Activated CD4-positive, alpha-beta T cell treated with anti-CD3 and anti-CD28 coated beads for 48 hours (primary cell): ENCODE results near the gene TRPV5.

Experiments
- DNase-seq: peaks from one replicate; pipeline ENCODE4 v3.0.0-alpha.2; 2020

Gene TRPV5

DNA sequence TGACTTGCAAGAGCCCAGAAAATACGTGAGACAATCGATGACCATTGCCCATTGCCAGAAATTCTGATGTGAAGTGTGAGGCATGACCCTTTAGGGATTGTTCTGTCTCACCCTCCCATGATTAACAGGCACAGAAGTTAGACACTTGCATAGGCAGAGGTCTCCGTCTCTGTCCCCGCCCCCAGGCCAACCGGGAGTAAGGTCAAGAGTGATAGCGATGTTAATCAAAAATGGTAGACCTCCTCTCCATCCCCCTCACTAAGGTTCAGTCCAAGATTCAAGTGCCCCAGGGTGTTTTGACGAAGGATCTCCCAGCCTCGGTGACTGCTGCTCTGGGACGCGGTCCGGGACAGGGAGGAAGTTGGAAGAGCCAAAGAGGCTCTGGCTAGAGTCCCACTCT is 25.3 kb downstream of the TRPV5 start:
- DNase-seq = no peak

DNA sequence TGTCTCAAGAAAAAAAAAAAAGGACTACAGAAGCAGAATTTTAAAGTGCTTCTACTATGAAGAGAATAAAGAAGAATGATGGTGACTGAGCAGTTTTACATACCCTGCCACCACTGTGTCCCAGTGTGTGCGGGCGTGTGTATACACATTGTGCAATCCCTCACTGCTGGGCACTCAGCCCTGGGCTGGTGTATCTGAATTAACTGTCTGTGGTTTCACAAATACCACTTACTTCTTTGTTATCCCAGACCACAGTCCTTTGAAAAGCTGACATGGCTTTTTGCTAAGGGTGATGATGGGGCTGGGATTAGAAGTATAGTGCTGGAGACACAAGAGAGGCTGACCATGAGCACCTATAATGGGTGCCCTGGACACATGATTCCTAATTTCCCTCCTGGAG is 26.9 kb downstream of the TRPV5 start:
- DNase-seq = no peak

DNA sequence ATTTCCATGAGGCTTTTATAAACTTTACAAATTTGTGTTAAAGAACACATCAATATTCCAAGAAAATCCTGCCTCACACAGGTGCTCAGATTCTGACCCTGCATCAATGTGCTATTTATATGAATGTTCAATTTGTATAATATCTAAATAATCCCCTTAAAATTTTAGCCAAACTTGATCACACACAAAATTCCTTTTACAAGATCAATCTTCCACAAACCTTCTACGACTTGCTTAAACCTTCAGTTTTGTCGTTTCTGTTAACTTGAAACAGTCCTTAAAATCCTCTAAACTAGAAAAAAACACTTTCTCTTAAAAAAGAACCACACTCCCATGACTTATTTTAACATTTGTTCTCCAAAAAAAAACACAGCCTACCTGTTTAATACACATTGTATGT is 27.8 kb downstream of the TRPV5 start:
- no peak for DNase-seq

DNA sequence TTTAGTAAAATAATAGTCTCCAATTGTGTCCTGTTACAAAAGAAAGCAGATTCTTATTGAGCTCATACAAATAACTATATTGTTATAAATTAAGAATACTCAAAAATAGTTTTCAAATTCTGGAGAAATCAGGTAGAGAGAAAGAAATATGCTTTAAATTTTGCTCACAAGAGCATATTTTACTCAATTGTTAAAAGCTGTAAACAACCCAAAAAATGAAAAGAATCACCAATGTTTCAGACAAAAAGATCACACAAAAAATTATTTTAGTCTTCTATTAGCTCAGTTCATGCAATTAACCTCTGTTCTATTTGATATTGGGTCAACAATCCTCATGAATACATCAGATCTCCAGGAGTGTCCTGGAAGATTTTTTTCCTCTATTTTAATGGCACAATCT is 29.4 kb downstream of the TRPV5 start:
- DNase-seq = no peak

DNA sequence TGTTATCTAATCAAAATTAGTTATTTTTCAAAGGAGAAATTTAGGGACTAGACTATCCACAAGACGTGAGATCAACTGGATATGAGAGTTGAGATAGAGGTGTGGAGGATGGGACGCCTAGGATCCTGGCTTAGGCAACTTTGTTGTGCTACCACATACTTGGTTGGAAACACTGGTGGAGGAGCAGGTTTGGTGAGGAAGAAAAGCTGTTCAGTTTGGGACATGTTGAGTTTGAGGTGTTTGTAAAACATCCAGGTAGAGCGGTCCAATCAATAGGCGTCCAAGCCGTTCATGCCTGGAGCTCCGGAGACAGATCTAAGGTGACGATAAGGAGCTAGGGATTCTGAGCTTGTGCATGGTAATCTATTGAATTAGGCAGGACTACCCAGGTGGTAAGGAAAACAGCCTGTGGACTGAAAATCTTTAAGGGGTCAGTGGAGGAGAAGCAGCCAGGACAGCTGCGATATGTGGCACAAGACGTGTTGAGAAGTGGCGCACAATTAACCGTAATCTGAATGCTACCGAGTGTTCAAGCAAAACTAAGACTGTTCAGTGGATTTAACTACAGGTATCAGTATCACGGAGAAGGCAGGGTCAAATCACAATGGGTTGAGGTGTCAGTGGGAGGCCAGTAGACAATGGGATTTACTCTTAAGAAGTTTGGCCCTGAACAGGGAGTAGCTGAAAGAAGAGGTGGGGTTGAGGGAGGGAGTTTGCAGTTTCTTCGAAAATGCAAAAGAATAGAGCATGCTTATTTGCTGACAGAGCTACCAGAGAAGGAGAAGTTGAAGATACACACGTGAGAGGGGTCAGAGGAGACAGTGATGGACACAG is 31.9 kb downstream of the TRPV5 start:
- no peak for DNase-seq

DNA sequence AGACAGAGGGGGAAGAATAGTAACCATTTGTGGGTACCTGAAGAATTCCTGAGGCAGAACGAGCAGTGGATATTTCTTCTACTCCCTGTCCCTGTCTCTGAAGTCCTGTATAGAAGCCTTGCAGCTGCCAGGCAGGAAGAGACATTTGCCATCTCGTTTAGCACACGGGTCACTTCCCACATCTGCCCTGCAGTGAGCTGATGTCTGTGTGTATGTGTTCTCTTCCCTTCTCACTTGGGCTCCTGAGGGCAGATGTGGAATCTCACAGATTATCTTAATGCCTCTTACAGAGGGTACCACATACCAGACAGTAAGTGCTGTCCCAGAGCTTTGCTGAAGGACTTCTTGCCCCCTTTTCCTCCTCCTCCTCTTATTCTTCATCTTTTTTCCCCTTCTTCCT is 33.9 kb downstream of the TRPV5 start:
- DNase-seq = no peak

DNA sequence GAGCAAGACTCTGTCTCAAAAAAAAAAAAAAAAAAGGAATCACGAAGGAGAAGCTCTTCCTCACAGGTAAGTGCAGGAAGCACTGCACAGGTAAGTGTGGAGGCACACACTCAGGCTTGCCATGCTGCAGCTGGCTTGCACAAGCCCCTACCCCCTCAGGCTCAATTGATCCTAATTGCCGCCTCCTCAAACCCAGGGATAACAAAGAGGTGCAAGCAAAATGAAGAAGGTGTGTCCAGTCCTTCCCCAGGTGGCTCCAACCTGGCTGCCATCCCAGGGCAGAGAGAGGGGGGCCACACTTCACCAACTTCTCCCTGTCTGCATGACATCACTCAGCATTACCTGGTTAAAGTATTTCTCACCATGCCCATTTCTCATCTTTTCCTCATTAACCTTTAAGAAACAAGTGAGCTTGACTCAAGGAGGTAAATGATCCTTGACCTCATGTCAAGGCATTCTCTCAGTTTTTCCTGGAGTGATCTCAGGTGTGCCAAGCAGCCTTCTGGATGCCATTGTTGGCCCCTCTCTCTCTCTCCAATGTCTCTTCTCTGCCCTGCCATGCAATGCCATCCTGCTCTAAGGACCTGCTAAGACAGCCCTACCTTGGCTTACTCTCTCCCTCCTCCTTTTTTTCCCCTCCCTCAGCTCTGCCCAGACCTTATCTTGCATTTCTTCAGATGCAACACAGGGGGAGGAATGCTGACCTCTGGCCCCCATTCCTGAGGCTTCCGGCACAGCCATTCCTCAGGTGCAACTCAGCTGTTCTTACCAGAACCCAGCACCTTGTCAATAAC is 35.0 kb downstream of the TRPV5 start:
- DNase-seq = no peak

DNA sequence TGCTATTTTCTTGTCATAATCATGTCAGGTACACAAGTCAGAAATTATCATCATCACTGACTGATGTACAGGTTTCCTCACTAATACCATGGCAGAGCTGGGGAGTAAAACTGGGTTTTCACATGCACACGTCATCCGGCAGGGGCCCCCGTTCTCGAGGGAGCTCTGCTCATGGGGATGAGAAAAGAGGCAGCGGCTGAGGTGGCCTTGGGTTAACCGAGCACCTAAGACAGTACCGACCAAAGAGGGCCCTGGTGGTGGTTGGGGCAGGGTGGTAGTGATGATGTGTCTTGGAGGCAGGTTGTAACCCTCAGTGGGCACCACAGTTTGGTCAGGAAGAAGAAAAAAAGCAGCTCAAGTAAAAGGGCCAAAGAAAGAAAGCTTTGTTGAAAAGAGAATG is 35.9 kb downstream of the TRPV5 start:
- DNase-seq = no peak

DNA sequence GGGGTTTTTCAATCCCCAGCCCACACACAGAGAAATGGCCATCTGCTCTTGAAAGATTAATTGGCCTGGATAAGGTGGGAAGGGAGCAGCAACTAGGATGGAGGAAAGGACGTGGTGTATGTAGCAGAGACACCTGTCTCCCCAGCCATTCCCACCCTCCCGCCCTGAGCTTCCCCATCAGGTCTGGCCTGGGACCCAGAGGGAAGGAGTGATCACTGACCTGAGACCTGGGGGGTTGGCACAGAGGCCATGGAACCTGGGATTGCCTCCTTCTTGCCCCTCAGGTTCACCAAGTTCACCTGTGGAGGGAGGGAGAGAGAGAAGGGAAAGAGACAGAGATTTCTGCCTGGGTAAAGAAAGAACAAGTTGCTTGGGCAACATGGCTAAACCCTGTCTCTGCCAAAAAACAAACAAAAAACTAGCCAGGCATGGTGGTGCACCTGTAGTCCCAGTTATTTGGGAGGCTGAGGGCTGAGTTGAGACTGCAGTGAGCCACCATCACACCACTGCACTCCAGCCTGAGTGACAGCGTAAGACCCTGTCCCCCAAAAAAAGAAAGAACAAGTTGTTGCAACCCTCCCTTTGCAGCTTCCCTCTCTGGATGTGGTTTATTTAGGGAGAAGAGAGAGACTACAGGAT is 36.7 kb downstream of the TRPV5 start:
- DNase-seq = no peak

DNA sequence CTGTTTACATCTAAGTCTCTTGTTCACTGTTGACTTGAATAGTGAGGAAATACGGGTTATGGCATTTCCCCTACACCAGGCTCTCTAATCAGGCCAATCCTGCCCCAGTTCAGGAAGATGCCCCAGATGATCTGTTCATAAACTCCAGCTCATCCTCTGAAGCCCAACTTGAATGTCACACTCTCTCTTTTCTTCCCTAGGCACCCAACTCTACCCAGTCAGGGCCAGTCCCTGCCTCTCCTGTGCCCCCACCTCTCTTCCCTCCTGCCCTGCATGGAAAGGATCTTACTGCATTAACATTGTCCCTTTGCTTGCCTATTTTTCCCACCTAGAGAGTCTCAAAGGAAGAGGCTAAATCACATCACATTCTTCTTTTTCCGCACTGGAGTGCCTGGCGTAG is 37.4 kb downstream of the TRPV5 start:
- DNase-seq = no peak

DNA sequence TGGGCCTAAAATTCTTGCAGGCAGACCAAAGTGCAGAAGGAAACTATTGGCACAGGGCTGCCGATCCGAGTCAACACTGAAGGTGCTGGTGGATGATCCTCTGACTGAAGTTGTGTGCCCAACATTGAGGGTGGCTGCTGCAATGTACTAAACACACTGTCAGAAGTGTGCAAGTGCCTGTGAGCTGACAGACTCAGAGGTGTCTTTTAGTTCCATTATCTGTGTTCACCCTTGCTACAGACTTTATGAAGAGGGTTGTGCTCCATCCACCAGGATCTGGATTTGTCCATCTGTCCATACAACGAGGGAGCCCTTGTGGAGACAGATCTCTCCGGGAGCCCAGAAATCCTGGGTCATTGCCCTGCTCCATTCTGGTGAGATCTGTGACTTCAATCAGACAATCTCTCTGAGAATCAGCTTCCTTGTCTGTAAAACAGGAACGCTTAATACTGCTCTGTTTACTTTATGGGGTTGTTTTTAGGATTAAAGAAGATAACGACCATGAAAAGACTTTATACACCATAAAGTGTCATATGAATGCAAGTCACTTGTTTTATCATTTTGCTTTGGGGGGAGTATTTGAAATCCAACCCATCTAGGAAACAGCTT is 38.5 kb downstream of the TRPV5 start:
- no peak for DNase-seq

DNA sequence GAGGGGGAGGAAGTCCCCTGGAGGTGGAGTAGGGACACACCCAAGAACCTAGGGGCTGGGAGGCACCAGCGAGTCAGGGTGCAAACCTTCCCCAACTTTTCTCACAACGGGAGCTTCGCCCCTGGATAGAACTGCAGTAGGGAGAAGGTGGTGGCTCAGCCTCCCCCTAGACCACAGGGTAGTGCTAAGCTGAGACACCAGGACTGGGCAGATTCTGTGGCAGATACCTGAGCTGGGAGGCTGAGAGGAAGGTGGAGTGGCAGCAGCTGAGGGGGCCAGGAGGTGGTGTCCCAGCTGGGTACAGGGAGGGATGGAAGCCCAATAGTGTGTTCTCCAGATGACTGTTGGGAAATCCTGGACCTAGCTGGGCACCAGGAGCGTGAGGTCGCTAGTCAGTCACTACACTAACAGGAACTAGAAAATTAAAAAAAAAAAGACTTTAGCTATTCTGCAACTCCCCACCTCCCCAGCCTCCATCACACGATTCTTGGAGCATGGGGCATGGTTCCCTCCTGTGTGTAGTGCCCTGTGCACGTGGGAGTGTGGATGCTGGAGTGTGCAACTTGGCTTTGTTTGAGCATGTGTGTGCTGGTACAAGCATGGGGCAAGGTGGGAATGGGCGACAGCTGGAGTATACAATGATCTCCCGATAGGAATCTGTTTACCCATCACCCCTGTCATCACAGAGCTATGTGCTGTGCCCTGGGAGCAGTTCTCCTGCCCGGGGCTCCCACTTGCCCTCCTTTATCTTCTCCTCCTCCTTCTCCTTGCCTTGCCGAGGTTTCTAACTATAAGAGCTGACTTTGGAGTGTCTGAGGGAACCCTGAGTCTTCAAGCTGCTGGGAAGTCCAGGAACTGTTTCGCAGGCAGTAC is 39.2 kb downstream of the TRPV5 start:
- DNase-seq = no peak

DNA sequence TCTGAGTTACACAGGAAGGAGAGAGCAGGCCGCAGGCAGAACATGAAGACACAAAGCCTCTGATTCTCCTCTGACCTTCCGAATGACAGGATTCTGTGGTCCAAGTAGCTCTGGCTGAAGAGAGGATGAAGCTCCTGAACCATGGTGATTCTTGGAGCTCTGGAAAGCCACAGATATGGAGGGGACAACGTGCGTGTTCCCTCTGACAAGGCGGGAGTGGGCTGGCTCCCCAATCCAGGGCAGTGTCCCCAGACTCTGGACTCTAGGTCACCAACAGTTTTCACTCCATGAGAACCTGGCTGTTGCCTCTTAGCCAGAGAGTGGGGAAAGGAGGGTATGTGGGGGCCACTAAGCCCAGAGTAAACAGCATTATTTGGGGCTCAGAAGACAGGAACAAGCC is 40.6 kb downstream of the TRPV5 start:
- no peak for DNase-seq

DNA sequence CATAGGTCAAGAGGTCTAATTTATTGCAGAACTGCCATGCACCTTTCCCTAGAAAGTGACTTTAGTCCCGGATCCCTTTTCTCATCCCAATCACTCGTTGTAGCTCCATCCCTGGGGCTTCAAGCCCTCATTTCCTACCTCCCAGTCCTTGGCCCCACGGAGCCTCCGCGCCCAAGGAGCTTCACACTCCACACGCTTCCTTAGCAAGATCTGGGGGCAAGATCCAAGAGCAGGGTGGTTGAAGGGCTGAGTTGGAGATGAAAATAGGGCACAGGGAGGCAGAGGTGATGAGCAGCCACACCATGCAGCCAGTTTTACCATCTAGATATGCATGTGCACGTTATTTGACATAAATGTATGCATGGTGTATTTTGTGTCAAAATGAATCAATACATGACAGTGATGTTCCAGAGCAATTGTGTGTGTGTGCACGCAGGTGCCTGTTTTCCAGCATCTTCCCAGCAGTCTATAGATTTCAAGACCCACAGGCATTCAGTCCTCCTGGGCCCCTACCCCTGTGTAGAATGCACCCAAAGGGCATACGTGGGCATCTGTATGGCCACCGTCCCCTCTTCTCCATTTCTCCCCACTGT is 42.0 kb downstream of the TRPV5 start:
- no peak for DNase-seq

DNA sequence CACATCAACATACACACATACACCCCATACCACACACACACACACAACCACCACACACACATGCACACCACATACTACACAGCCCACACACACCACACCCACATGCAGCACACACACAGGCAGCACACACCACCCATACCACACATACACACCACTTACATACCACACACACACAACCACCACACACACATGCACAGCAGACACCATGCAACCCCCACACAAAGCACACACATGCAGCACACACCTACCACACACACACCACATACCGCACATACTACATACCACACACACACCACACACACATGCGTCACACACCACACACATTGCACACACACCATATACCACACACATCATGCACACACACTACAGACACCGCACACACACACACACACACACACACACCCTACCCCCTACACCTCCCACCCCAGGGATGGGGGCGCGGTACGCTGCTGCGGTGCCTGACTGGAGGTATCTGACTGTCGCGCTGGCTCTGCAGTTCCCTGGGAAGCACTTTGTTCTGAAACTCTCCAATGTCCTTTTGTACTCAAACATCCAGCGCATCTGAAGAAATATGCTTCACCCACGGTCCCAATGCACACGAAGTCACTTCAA is 42.6 kb downstream of the TRPV5 start:
- DNase-seq = no peak

DNA sequence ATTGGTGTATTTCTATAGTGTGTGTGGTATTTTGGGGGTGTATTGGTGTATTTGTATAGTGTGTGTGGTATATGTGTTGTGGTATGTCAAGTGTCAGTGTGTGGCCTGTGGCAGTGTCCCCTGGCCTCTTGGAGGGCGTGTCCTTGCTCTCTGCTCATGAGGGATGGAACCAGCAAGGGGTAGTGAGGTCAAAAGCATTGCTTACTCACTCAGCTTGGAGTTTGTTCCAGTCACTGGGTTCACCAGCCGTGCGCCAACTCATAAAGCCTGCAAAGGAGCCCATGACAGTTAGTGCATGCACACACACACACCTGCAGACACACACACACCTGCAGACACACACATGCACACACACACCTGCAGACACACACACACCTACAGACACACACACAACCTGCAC is 43.7 kb downstream of the TRPV5 start:
- DNase-seq = no peak

DNA sequence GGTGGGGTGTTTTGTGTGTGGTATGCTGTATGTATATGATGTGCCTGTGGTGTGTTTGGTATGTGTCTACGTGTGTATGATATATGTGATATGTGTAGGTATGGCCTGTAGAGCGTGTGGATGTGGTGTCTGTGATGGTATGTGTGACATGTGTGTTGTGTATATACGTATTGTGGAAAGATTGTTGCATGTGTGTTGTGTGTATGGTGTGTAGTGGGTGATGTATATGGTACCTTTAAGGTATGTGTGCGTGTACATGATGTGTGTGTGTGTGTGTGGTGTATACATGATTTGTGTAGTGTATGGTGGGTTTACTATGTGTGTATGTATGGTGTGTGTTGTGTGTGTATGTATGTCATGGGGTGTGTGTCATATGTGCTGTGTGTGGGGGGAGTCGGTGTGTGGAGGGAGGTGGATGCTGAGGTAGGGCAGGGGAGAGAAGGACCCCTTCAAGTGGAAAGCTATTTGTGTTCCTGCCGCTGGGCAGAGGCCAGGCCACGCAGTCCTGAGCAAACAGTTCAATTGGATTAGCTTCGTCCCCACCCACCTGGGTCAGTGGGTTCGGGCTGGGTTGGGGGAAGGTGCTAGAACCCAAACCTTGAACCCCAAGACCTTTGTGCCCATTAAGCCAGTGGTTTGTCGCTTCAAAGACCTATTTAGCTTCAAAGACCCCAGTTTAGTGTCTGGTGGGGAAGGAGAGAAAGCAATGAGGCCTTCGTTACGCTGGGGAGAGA is 46.1 kb downstream of the TRPV5 start:
- no peak for DNase-seq

DNA sequence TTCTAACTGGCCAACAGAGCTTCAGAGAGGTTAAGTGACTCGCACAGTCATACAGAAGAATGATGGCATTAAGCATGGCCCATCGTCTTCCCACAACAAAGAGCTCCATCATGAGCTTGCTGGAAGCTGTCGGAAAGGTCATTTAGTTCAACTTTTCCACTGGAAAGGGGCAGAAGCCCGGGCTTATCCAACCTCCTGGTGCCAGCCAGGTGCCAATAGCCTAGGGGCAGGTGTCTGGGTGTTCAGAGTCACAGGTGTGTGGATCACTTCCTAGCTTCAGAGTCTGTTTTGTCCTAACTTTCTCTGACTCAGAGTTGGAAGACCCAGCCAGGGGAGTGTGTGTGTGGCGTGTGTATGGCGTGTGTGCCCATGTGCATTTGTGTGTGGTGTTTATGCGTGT is 46.7 kb downstream of the TRPV5 start:
- DNase-seq = no peak

DNA sequence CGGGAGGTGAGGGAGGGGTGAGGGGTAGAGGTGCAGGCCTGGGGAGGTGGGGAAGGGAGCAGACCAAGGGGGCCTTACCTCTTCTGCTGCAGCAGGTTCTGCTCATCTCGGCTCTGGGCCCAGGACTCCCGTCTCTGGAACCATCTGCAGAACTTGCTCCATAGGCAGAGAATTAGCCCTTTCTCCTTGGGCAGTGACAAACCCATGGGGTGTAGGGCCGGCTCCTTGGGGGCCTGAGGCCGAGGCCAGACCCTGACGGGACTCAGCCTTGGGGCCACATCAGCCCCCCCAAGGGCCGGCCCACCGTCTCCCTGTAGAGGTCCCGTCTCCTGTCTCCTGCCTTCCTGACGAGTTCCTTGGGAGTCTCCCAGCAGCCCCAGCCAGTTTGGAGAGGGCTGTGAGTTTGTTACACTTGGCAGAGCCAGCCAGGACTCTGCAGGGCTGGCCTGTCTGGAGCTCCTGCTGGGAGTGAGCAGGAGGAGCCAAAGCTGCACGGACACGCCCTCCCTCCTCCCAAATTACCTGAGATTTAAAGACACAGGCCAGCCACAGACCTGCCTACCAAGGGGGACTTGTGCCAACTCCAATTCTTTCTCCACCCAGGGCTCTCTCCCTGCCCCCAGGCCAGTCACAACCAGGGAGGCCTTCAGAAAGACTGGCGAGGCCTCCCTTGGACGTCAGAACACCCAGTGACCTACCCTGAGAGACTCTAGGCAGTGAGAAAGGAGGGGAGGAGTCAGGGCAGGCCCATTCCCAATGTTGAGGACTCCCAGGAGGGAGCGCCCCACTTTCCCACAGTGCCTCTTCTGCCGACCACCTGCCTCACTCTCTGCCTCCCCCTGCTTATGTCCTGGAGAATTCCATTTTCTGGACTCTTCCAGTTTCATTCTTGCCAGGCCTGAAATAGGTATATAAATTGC is 48.0 kb downstream of the TRPV5 start, which contains the start of gene TRPV6:
TRPV6 (minus strand) TSS at position 435 of the 920 bp plus-strand sequence.
- DNase-seq = no peak

DNA sequence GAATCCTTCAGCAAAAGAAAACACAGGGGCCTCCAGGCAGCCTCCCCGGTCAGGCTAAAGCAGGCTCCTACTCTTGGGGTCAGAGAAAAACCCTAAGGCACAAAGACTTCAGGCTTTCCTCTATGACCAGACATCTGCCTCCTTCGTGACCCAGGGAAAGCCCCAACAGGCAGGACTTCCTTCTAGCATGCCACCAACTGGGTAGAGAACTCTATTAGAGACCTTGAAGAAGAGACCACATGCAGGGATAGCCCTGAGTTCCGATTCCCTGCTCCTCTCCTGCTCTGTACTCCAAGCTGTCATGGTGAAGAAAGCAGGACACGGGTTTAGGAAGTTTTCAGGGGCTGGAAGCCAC is 49.3 kb downstream of the TRPV5 start:
- no peak for DNase-seq
